HepG2 (cell line): ENCODE measurements around the gene COMT. TPM values are rescaled to one million over a fixed set of nuclear protein-coding genes. Genes with fewer than 3 reads are reported as not detected.

ENCODE experiments used
- ATAC-seq: fragments of 200-7000 bp; cut with Tn5 transposase; 3 replicates; pipeline ENCODE4 v1.9.1; 2020; ENCODE audit warnings: mild to moderate bottlenecking, moderate library complexity
- BruUV-seq: library from RNA; stranded (reverse); fragments of 400-500 nt; replicated peaks from 2 replicates; lab custom pipeline; 2021; lab: Mats Ljungman, UMichigan
- CTCF ChIA-PET: fragments of 300-600 bp; formaldehyde crosslinking; extraction: SDS; loops from one replicate; lab custom pipeline; 2021; ENCODE audit warnings: low total read pairs, inconsistent platforms, low intra/inter-chr PET ratio; lab: Yijun Ruan, JAX
- POLR2A ChIA-PET: fragments of 350-600 bp; sonication (Branson Sonifier 250); formaldehyde crosslinking; loops from one replicate; lab custom pipeline; 2020; ENCODE audit warnings: antibody characterized with exemption, inconsistent platforms; lab: Yijun Ruan, JAX
- DNase-seq: peaks from one replicate; pipeline ENCODE4 v3.0.0-alpha.2; 2015; ENCODE audit warnings: low spot score
- FAIRE-seq: peaks from 3 replicates; lab custom pipeline; 2011; peaks lifted over from hg19 to GRCh38; lab: Jason Lieb, UNC
- H2AFZ ChIP-seq: one replicate; pipeline ENCODE4 v1.6.1; 2011; ENCODE audit warnings: low read length, inconsistent platforms
- H3K27ac ChIP-seq: fragments of 300-600 bp; 3 replicates; pipeline ENCODE4 v1.8.0; 2011; ENCODE audit warnings: mixed run types, mild to moderate bottlenecking, mixed read lengths, low read length, inconsistent platforms; ENCODE audit not compliant: insufficient read depth; ENCODE audit errors: extremely low read length
- H3K27me3 ChIP-seq, 2 experiments: fragments of 200-600 bp in 1 of 2; 2 replicates in 1 of 2; 3 replicates in 1 of 2; pipeline versions ENCODE4 v1.6.0 to v1.8.0; 2011; ENCODE audit warnings: low read length in 2 of 2, mild to moderate bottlenecking in 2 of 2, moderate library complexity in 2 of 2, inconsistent platforms in 1 of 2; ENCODE audit not compliant: insufficient read depth in 2 of 2, control insufficient read depth in 1 of 2
- H3K36me3 ChIP-seq, 2 experiments: fragments of 200-600 bp in 1 of 2; replicated peaks in 1 of 2; 2 replicates in 1 of 2; 3 replicates in 1 of 2; pipeline versions ENCODE4 v1.5.1 to v1.8.0; 2011; ENCODE audit warnings: low read length in 2 of 2, inconsistent platforms in 1 of 2; ENCODE audit not compliant: insufficient read depth in 2 of 2, control insufficient read depth in 1 of 2
- H3K4me1 ChIP-seq: 2 replicates; pipeline ENCODE4 v1.5.1; 2012; ENCODE audit warnings: low read length, inconsistent platforms; ENCODE audit not compliant: insufficient read depth
- H3K4me2 ChIP-seq: 2 replicates; pipeline ENCODE4 v1.6.0; 2011; ENCODE audit warnings: low read depth, low read length, inconsistent platforms
- H3K4me3 ChIP-seq, 3 experiments: fragments of 200-600 bp in 1 of 3; sonication (generic), shearing (Covaris generic) in 1 of 3; replicated peaks in 1 of 3; 2 replicates each; pipeline ENCODE4 v1.5.1; 2011 to 2016; ENCODE audit warnings: low read length in 3 of 3, inconsistent platforms in 2 of 3, low read depth in 2 of 3, mild to moderate bottlenecking in 2 of 3, control low read depth in 1 of 3, mixed read lengths in 1 of 3; ENCODE audit not compliant: insufficient read depth in 1 of 3
- H3K79me2 ChIP-seq: one replicate; pipeline ENCODE4 v1.6.1; 2011; ENCODE audit warnings: low read length, inconsistent platforms; ENCODE audit not compliant: insufficient read depth
- H3K9ac ChIP-seq: 2 replicates; pipeline ENCODE4 v1.6.0; 2011; ENCODE audit warnings: mild to moderate bottlenecking, low read depth, low read length, inconsistent platforms; ENCODE audit not compliant: insufficient read depth
- H3K9me3 ChIP-seq: 2 replicates; pipeline ENCODE4 v1.5.1; 2012; ENCODE audit warnings: mild to moderate bottlenecking, low read length
- H4K20me1 ChIP-seq: 2 replicates; pipeline ENCODE4 v1.6.0; 2011; ENCODE audit warnings: inconsistent platforms, mild to moderate bottlenecking, low read length, moderate library complexity; ENCODE audit not compliant: insufficient read depth
- FIP1L1 ChIP-seq: fragments of 200-400 bp; formaldehyde crosslinking; IDR thresholded peaks from 2 replicates; pipeline ENCODE4 v1.6.1; 2018; ENCODE audit warnings: low read depth, mild to moderate bottlenecking, low read length, moderate library complexity, borderline replicate concordance; ENCODE audit not compliant: insufficient read depth
- PHF5A ChIP-seq: IDR thresholded peaks from one replicate; pipeline ENCODE4 v1.6.1; 2018; ENCODE audit warnings: low read depth, missing genetic modification reagents; ENCODE audit not compliant: unreplicated experiment
- SALL1 ChIP-seq: sonication (generic); formaldehyde crosslinking; IDR thresholded peaks from 2 replicates; pipeline ENCODE4 v1.8.0; 2022; ENCODE audit warnings: mild to moderate bottlenecking, missing genetic modification reagents
- ZBTB3 ChIP-seq: sonication (generic); formaldehyde crosslinking; IDR thresholded peaks from 2 replicates; pipeline ENCODE4 v1.4.0; 2020; ENCODE audit warnings: low read depth, mild to moderate bottlenecking, moderate library complexity, missing genetic modification reagents, borderline replicate concordance
- ZMAT3 ChIP-seq: sonication (generic); formaldehyde crosslinking; conservative IDR thresholded peaks from 2 replicates; pipeline ENCODE4 v1.7.0; 2021; ENCODE audit warnings: missing genetic modification reagents
- ZNF468 ChIP-seq: sonication (generic); formaldehyde crosslinking; IDR thresholded peaks from 2 replicates; pipeline ENCODE4 v1.8.0; 2022; ENCODE audit warnings: mild to moderate bottlenecking, moderate library complexity, missing genetic modification reagents
- WGBS: methylation state at CpG from one replicate; pipeline ENCODE4 v1.1.6; 2017; ENCODE audit warnings: low lambda C conversion rate; 5-methylcytosine and 5-hydroxymethylcytosine counted together
- in situ Hi-C: cut with HindIII; loops from 2 replicates; pipeline ENCODE4 v1.10.0; 2017; ENCODE audit warnings: low pct_unique_long_range_greater_than_20kb; ENCODE audit not compliant: extremely low pct_ligation_motif_present
- intact Hi-C: fragments of 100-400 bp; cut with micrococcal nuclease; formaldehyde crosslinking; loops from one replicate; pipeline ENCODE4 v1.10.0; 2022; ENCODE audit not compliant: unreplicated experiment
- polyA plus RNA-seq, 8 experiments: library from polyadenylated mRNA; depleted of rRNA in 3 of 8; stranded (reverse) in 7 of 8; unstranded in 1 of 8; fragments of >200 nt; fragmentation: Illumina TruSeq in 4 of 8; extraction: Trizol in 4 of 8; gene quantifications; 2 replicates each; pipeline versions ENCODE4 v1.2.1 to v1.2.3, GENCODE V29; 2011 to 2016; ENCODE audit warnings: low read depth in 4 of 8, missing spikeins in 1 of 8, mixed read lengths in 1 of 8; ENCODE audit not compliant: insufficient read depth in 1 of 8
- total RNA-seq, 5 experiments: library from RNA; depleted of rRNA; stranded (reverse); fragments of >200 nt; fragmentation: Illumina TruSeq; extraction: Trizol; gene quantifications; 2 replicates each; pipeline ENCODE4 v1.2.3, GENCODE V29; 2016; ENCODE audit warnings: low read depth in 1 of 5
- TF ChIP-seq, protein P1 (sequence below): sonication (generic); formaldehyde crosslinking; IDR thresholded peaks from 2 replicates; pipeline ENCODE4 v1.5.0; 2020; ENCODE audit warnings: missing genetic modification reagents
- TF ChIP-seq, protein P2 (sequence below): sonication (generic); formaldehyde crosslinking; IDR thresholded peaks from 2 replicates; pipeline ENCODE4 v1.4.0; 2020; ENCODE audit warnings: missing genetic modification reagents
- TF ChIP-seq, protein P3 (sequence below): sonication (generic); formaldehyde crosslinking; IDR thresholded peaks from 2 replicates; pipeline ENCODE4 v1.5.0; 2020; ENCODE audit warnings: mild to moderate bottlenecking, missing genetic modification reagents, moderate library complexity
- TF ChIP-seq, protein P4 (sequence below): sonication (generic); formaldehyde crosslinking; IDR thresholded peaks from 2 replicates; pipeline ENCODE4 v1.4.0; 2020; ENCODE audit warnings: missing genetic modification reagents

Gene COMT
- total and polyA plus RNA-seq, 2 of the 13 experiments (the other 11 are each of a cell fraction or from before 2014, with no cell fraction given) = 156 to 162 TPM

DNA sequence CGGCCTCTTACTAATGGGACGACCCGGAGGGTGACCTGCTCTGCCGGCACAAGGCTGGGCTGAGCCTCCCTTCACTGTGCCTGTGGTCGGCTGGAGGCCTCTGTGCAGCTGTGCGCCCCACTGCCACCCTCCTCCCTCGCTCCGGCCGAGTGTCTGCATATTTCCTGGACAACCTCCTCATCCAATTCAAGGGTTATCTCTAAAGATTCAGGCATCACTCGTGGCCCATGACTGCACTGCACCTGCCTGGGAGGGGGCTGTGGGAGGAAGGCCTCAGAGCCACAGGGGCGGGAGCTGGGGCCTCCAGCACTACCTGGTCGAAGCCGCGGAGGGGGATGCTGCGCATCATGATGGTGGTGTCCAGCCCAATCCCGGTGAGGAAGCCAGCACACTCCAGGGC lies 43.8 kb upstream of the COMT start (continued):
- TF ChIP-seq, protein P1, sequence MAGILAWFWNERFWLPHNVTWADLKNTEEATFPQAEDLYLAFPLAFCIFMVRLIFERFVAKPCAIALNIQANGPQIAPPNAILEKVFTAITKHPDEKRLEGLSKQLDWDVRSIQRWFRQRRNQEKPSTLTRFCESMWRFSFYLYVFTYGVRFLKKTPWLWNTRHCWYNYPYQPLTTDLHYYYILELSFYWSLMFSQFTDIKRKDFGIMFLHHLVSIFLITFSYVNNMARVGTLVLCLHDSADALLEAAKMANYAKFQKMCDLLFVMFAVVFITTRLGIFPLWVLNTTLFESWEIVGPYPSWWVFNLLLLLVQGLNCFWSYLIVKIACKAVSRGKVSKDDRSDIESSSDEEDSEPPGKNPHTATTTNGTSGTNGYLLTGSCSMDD = no peak
- TF ChIP-seq PHF5A (CRISPR knock-in tag) (no peak), ZNF468 (CRISPR knock-in tag) (no peak)

DNA sequence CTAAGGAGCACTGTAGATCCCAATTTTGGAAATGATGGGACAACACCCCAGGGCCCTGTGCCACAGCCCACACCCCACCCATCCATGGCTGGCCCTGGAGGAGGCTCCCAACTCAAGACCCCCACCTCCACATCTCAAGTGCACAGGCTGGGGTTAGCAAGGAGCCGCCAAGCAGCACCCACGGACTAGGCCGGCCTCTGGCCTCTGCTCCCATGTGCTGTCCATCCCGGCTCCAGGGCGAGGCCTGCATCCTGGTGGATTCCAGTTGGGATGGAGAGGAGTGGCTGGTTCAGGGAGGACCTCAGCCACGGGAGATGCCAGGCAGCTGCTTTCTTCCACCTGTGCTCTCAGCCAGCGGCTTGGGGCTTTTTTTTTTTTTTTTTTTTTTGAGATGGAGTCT lies 43.4 kb upstream of the COMT start:
- in situ Hi-C loops (no loop called here), intact Hi-C loops (no loop called here)
- CTCF ChIA-PET = no interaction called here
- H3K9ac ChIP-seq = 0 out of 2 replicates have a peak overlapping the region, but pooled peaks have one; percentile 59
- H3K27ac ChIP-seq = peak overlapping the region; percentile 91
- BruUV-seq = no TSS peak
- H2AFZ ChIP-seq = no peak overlapping the region
- peaks cover 64% of the 10 kb centered on the region for H3K4me1 ChIP-seq
- H3K4me3 ChIP-seq = no peak overlapping the region
- H3K36me3 ChIP-seq = peaks cover 5 to 15% of the 10 kb centered on the region in 2 experiments; a peak in 4 of 5 replicates
- no peaks in the 10 kb centered on the region for H3K79me2 ChIP-seq
- no peaks in the 10 kb centered on the region for H3K9me3 ChIP-seq
- no peak for FAIRE-seq
- POLR2A ChIA-PET = interaction anchor here (1.1 to 1.5 kb wide), 4 partner anchors 17 to 44 kb away, joined by 4 to 6 read pairs (median 5); partner anchors contain the start of genes COMT, GNB1L, RTL10 and TXNRD2
- no peak for DNase-seq
- no peak overlapping the region for H3K4me2 ChIP-seq
- H3K27me3 ChIP-seq = no peaks in the 10 kb centered on the region
- H4K20me1 ChIP-seq = no peaks in the 10 kb centered on the region
- 81% methylated on average over 7 of the region's 7 CpGs for WGBS
- ATAC-seq = no peak
- TF ChIP-seq, protein P2, sequence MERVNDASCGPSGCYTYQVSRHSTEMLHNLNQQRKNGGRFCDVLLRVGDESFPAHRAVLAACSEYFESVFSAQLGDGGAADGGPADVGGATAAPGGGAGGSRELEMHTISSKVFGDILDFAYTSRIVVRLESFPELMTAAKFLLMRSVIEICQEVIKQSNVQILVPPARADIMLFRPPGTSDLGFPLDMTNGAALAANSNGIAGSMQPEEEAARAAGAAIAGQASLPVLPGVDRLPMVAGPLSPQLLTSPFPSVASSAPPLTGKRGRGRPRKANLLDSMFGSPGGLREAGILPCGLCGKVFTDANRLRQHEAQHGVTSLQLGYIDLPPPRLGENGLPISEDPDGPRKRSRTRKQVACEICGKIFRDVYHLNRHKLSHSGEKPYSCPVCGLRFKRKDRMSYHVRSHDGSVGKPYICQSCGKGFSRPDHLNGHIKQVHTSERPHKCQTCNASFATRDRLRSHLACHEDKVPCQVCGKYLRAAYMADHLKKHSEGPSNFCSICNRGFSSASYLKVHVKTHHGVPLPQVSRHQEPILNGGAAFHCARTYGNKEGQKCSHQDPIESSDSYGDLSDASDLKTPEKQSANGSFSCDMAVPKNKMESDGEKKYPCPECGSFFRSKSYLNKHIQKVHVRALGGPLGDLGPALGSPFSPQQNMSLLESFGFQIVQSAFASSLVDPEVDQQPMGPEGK (CRISPR knock-in tag) = no peak
- TF ChIP-seq, protein P3, sequence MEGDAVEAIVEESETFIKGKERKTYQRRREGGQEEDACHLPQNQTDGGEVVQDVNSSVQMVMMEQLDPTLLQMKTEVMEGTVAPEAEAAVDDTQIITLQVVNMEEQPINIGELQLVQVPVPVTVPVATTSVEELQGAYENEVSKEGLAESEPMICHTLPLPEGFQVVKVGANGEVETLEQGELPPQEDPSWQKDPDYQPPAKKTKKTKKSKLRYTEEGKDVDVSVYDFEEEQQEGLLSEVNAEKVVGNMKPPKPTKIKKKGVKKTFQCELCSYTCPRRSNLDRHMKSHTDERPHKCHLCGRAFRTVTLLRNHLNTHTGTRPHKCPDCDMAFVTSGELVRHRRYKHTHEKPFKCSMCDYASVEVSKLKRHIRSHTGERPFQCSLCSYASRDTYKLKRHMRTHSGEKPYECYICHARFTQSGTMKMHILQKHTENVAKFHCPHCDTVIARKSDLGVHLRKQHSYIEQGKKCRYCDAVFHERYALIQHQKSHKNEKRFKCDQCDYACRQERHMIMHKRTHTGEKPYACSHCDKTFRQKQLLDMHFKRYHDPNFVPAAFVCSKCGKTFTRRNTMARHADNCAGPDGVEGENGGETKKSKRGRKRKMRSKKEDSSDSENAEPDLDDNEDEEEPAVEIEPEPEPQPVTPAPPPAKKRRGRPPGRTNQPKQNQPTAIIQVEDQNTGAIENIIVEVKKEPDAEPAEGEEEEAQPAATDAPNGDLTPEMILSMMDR (CRISPR knock-in tag) = no peak
- TF ChIP-seq ZMAT3 (CRISPR knock-in tag) (0 out of 2 replicates have a peak, but pooled peaks have one; percentile 3), FIP1L1 (no peak), ZBTB3 (CRISPR knock-in tag) (no peak), SALL1 (CRISPR knock-in tag) (no peak)
- TF ChIP-seq, protein P4, sequence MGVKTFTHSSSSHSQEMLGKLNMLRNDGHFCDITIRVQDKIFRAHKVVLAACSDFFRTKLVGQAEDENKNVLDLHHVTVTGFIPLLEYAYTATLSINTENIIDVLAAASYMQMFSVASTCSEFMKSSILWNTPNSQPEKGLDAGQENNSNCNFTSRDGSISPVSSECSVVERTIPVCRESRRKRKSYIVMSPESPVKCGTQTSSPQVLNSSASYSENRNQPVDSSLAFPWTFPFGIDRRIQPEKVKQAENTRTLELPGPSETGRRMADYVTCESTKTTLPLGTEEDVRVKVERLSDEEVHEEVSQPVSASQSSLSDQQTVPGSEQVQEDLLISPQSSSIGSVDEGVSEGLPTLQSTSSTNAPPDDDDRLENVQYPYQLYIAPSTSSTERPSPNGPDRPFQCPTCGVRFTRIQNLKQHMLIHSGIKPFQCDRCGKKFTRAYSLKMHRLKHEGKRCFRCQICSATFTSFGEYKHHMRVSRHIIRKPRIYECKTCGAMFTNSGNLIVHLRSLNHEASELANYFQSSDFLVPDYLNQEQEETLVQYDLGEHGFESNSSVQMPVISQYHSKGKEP (CRISPR knock-in tag) = no peak
